Panc1 (cell line): ENCODE results near the gene ATP2B1.

ENCODE experiments used
- CTCF ChIP-seq: fragments of 450-650 bp; IDR thresholded peaks from 2 replicates; pipeline ENCODE4 v1.5.1; 2017; ENCODE audit warnings: mild to moderate bottlenecking
- POLR2AphosphoS5 ChIP-seq: IDR thresholded peaks from 2 replicates; pipeline ENCODE4 v1.6.1; 2012; ENCODE audit warnings: mild to moderate bottlenecking, low read depth, low read length, moderate library complexity
- SIN3A ChIP-seq: IDR thresholded peaks from 2 replicates; pipeline ENCODE4 v1.6.1; 2012; ENCODE audit warnings: low read depth, mild to moderate bottlenecking, low read length, moderate library complexity, borderline replicate concordance; ENCODE audit not compliant: insufficient read depth
- TF ChIP-seq, protein P1 (sequence below), 2 experiments: IDR thresholded peaks; 2 replicates each; pipeline ENCODE4 v1.6.1; 2011 to 2012; ENCODE audit warnings: low read depth in 2 of 2, control low read depth in 1 of 2, low read length in 1 of 2, mild to moderate bottlenecking in 1 of 2, moderate library complexity in 1 of 2; ENCODE audit not compliant: insufficient read depth in 1 of 2

DNA sequence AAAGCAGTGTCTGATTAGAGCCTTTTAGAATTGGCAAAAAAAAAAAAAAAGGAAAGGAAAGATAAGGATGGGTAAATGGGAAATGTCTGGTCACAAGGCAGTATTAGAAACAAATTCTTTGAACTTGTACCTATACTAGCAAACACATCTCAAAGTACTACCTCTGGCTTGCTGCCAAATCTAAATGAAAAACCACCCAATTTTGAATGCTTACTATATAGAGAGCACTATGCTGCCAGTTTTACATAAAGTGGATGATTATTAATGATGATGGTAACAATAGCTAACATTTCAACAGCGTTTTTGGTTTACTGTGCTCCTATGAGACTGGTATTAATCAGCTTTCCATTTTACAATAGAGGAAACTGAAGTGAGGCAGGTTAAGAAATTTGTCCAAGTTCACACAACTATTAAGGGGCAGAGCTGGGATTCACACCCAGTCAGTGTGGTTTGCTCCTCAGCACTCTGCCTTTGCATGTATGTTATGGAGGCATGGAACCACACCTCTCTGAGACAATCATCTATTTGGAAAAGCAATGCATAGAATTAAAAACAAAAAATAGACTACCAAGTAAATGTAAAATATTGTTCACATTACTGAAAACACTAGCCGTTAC is 34.2 kb downstream of the ATP2B1 start:
- TF ChIP-seq SIN3A (no peak), CTCF (no peak), POLR2AphosphoS5 (no peak)
- TF ChIP-seq, protein P1, sequence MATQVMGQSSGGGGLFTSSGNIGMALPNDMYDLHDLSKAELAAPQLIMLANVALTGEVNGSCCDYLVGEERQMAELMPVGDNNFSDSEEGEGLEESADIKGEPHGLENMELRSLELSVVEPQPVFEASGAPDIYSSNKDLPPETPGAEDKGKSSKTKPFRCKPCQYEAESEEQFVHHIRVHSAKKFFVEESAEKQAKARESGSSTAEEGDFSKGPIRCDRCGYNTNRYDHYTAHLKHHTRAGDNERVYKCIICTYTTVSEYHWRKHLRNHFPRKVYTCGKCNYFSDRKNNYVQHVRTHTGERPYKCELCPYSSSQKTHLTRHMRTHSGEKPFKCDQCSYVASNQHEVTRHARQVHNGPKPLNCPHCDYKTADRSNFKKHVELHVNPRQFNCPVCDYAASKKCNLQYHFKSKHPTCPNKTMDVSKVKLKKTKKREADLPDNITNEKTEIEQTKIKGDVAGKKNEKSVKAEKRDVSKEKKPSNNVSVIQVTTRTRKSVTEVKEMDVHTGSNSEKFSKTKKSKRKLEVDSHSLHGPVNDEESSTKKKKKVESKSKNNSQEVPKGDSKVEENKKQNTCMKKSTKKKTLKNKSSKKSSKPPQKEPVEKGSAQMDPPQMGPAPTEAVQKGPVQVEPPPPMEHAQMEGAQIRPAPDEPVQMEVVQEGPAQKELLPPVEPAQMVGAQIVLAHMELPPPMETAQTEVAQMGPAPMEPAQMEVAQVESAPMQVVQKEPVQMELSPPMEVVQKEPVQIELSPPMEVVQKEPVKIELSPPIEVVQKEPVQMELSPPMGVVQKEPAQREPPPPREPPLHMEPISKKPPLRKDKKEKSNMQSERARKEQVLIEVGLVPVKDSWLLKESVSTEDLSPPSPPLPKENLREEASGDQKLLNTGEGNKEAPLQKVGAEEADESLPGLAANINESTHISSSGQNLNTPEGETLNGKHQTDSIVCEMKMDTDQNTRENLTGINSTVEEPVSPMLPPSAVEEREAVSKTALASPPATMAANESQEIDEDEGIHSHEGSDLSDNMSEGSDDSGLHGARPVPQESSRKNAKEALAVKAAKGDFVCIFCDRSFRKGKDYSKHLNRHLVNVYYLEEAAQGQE (IDR thresholded peaks at IDR 0.05; ENCODE audit: insufficient read depth in 1 of 2, low read depth in 2 of 2, low read length in 1 of 2), result no peak
